ENCODE measurements around the gene FAM136A. TPM values are rescaled to one million over a fixed set of nuclear protein-coding genes. Genes with fewer than 3 reads are reported as not detected.

Gene FAM136A
- 100 to 1,000 TPM; 107 to 140 (median 117) TPM for total RNA-seq

DNA sequence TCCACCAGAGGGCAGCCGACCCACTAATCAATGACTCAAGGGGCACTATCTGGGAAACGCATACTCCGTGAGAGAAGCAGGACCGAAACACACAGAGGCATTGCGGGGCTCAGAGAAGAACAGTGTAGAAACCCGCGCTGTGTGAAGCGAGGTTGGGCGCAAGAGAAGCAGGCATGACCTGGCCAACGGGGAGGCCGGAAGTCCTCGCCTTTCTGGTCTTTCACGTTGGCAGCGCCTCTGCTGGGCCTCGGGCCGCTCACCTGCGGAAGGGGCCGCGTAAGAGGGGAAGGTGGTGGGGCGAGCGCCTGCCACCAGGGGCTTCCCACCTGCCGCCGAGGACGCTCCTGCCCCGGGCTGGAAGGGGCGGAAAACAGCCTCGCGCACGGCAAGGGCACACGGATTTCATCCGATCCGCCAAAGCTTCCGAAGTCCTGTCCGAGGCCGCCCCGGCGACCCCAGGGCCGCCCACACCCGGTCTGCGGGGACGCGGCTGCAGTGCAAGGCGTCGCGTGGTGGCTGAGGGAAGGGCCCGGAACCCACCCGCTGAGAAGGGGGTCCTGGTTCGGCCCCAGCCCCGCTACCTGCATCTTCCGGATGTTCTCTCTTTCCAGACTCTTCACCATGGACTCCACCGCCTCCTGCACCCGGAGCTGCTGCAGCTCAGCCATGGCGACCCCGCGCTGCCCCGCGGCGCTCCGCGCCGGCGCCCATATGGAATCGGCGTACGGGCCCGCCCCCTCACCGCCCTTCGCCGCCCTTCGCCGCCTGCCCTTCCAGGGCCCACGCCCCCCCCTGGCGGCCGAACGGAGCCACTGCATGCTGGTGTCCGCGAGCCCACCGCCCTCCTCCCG, at the start of gene FAM136A:
Gene FAM136A (minus strand): TSS at position 724 of the 851 bp plus-strand sequence. CDS start 56 bp downstream, at position 668.
- DNase-seq, result peak; percentile 87
- peak; percentile 90 to 91 for ATAC-seq
- Mint-ChIP-seq H3K4me1 (ENCODE audit: low read depth) (peaks cover 22% of the 10 kb centered on the region), H3K27me3 (ENCODE audit: low read depth) (no peaks in the 10 kb centered on the region), H3K4me3 (peak within 1 kb of the TSS; percentile 92), H3K36me3 (ENCODE audit: insufficient read depth) (peaks cover 26% of the 10 kb centered on the region), H3K9me3 (no peaks in the 10 kb centered on the region)

DNA sequence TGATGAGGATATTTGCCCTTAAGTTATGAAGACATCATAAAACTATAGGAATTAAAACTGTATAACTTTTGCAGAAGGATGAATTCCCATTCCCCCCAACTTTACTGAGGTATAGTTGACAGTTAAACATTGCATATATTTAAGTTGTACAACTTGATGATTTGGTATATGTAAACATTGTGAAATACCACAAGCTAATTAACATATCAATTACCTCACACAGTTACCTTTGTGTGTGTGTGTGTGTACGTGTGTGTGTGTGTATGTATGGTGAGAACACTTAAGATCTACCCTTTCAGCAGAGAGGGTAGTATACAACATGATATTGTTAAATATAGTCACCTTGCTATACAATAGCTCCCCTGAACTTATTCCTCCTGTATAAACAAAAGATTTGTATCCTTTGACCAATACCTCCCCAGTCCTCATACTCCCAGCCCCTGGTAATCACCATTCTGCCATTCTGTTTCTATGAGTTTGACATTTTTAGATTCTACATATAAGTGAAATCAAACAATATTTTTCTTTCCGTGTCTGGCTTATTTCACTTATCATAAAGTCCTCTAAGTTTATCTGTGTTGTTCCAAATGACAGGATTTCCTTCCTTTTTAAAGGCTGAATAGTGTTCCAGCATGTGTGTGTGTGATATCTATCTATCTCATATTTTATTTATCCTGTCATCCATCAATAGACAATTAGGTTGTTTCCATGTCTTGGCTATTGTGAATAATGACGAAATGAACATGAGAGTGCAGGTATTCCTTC, 48.2 kb upstream of the FAM136A start:
- no peaks in the 10 kb centered on the region for H3K4me1 Mint-ChIP-seq (ENCODE audit: low read depth)
- peaks cover 11% of the 10 kb centered on the region for H3K27me3 Mint-ChIP-seq (ENCODE audit: low read depth)
- H3K4me3 Mint-ChIP-seq, result no peak overlapping the region
- DNase-seq (no peak), ATAC-seq (no peak)
- H3K9me3 Mint-ChIP-seq, result no peaks in the 10 kb centered on the region
- no peaks in the 10 kb centered on the region for H3K36me3 Mint-ChIP-seq (ENCODE audit: insufficient read depth)

GRCh38 chr2:70347831-70348230, 46.0 kb upstream of the FAM136A start:
- H3K4me3 Mint-ChIP-seq, result no peak overlapping the region
- no peaks in the 10 kb centered on the region for H3K36me3 Mint-ChIP-seq (ENCODE audit: insufficient read depth)
- ATAC-seq, result no peak
- no peaks in the 10 kb centered on the region for H3K9me3 Mint-ChIP-seq
- no peak for DNase-seq
- no peaks in the 10 kb centered on the region for H3K4me1 Mint-ChIP-seq (ENCODE audit: low read depth)
- H3K27me3 Mint-ChIP-seq (ENCODE audit: low read depth), result peaks cover 12% of the 10 kb centered on the region

GRCh38 chr2:70344195-70344594, 42.3 kb upstream of the FAM136A start:
- Mint-ChIP-seq H3K27me3 (ENCODE audit: low read depth) (peaks cover 7% of the 10 kb centered on the region), H3K36me3 (ENCODE audit: insufficient read depth) (no peaks in the 10 kb centered on the region), H3K9me3 (no peaks in the 10 kb centered on the region), H3K4me1 (ENCODE audit: low read depth) (peaks cover 3% of the 10 kb centered on the region), H3K4me3 (no peak overlapping the region)
- DNase-seq (no peak), ATAC-seq (no peak)

- Mint-ChIP-seq H3K4me3 (no peak overlapping the region), H3K9me3 (no peaks in the 10 kb centered on the region), H3K4me1 (ENCODE audit: low read depth) (peaks cover 3% of the 10 kb centered on the region), H3K36me3 (ENCODE audit: insufficient read depth) (no peaks in the 10 kb centered on the region), H3K27me3 (ENCODE audit: low read depth) (peaks cover 7% of the 10 kb centered on the region)
- DNase-seq, result no peak
- ATAC-seq, result peak in 1 of 2 donors; percentile 14
These were observed 39.6 kb upstream of the FAM136A start for GRCh38 chr2:70341477-70341765.

GRCh38 chr2:70340761-70341476, 39.1 kb upstream of the FAM136A start:
- no peak overlapping the region for H3K4me3 Mint-ChIP-seq
- peaks cover 7% of the 10 kb centered on the region for H3K27me3 Mint-ChIP-seq (ENCODE audit: low read depth)
- H3K36me3 Mint-ChIP-seq (ENCODE audit: insufficient read depth), result no peaks in the 10 kb centered on the region
- ATAC-seq (peak; percentile 57 to 61), DNase-seq (peak; percentile 12)
- H3K4me1 Mint-ChIP-seq (ENCODE audit: low read depth), result peaks cover 3% of the 10 kb centered on the region
- H3K9me3 Mint-ChIP-seq, result no peaks in the 10 kb centered on the region

DNA sequence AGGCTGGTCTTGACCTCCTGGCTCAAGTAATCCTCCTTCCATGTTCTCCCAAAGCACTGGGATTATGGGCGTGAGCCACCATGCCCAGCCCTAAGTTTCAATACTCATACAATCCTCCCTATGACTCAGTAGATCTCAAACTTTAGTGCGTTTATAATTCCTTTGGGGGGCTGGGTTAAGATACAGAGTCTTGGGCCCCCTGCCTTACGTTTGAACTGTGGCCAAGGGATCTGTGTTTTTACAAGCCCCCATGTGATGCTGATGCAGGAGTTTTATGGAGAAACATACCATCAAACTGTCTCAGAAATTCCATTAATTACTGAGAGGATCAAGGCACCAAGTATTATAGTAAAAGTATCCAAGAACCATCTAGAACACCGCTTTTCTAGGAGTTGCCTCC, 38.2 kb upstream of the FAM136A start:
- no peak for ATAC-seq
- Mint-ChIP-seq H3K36me3 (ENCODE audit: insufficient read depth) (no peaks in the 10 kb centered on the region), H3K9me3 (no peaks in the 10 kb centered on the region)

DNA sequence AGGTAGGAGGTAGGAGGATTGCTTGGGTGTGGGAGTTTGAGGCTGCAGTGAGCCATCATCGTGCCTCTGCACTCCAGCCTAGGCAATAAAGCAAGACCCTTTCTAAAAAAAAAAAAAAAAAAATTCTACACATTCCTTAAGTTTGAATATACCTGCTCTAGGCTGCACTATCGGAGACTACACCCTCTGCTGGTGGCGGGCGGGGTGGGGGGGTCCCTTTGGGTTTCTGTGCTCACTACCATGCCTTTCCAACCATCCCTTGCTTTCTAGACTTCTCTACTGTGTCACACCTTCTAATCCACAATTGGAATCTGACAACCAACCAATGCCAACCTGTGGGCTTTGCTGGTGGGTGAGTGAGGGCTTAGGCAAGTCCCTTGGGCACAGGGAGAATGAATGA, 34.7 kb upstream of the FAM136A start:
- Mint-ChIP-seq H3K4me1 (ENCODE audit: low read depth) (peaks cover 3% of the 10 kb centered on the region), H3K27me3 (ENCODE audit: low read depth) (peaks cover 2% of the 10 kb centered on the region), H3K4me3 (no peak overlapping the region), H3K9me3 (no peaks in the 10 kb centered on the region), H3K36me3 (ENCODE audit: insufficient read depth) (no peaks in the 10 kb centered on the region)
- no peak for DNase-seq
- no peak for ATAC-seq

More for the DNA sequence above, 38.2 kb upstream of the FAM136A start:
- DNase-seq, result no peak
- Mint-ChIP-seq H3K4me3 (no peak overlapping the region), H3K27me3 (ENCODE audit: low read depth) (peaks cover 7% of the 10 kb centered on the region), H3K4me1 (ENCODE audit: low read depth) (peaks cover 3% of the 10 kb centered on the region)

- H3K4me3 Mint-ChIP-seq, result no peak overlapping the region
These were observed 29.1 kb upstream of the FAM136A start for GRCh38 chr2:70331012-70331411.

GRCh38 chr2:70330476-70330875, 28.6 kb upstream of the FAM136A start:
- no peak for ATAC-seq
- Mint-ChIP-seq H3K4me1 (ENCODE audit: low read depth) (no peaks in the 10 kb centered on the region), H3K36me3 (ENCODE audit: insufficient read depth) (no peaks in the 10 kb centered on the region)

More at GRCh38 chr2:70331012-70331411, 29.1 kb upstream of the FAM136A start:
- H3K36me3 Mint-ChIP-seq (ENCODE audit: insufficient read depth), result no peaks in the 10 kb centered on the region
- ATAC-seq, result no peak
- H3K9me3 Mint-ChIP-seq, result no peaks in the 10 kb centered on the region
- no peak for DNase-seq
- H3K4me1 Mint-ChIP-seq (ENCODE audit: low read depth), result no peaks in the 10 kb centered on the region
- H3K27me3 Mint-ChIP-seq (ENCODE audit: low read depth), result no peaks in the 10 kb centered on the region

DNA sequence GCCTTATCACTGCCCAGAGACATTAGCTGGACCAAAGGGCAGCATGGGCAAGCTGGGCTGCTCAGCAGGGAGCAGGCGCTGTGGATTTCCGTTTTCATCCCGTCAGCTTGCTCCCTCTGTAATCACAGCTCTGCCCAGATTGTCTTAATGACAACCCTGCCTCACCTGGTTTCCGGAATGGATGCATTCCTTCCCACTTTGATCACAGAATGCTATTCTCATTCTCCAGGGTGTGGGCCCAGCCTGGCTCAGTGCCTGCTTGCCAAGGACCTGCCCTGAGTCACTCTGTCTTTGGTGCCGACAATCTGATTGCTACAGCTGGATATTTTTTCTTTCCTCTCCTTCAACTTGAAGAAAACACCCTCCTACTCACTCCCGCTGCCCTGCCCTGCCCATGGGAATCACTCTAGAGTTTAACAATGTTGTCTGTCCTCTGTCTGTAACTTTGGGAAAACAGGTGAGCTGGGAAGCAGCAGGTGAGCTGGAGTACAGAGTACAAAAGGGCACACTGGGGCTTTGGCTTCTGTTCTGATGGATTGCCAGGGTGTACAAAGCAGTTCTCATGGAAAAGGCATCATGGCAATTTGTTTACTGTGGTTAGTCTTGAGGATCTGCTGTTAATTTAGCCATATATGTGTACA, 27.2 kb upstream of the FAM136A start:
- no peak for ATAC-seq
- no peak overlapping the region for H3K4me3 Mint-ChIP-seq

More at GRCh38 chr2:70330476-70330875, 28.6 kb upstream of the FAM136A start:
- no peak overlapping the region for H3K4me3 Mint-ChIP-seq
- no peak for DNase-seq
- no peaks in the 10 kb centered on the region for H3K9me3 Mint-ChIP-seq
- peaks cover 2% of the 10 kb centered on the region for H3K27me3 Mint-ChIP-seq (ENCODE audit: low read depth)

GRCh38 chr2:70325875-70326274, 24.0 kb upstream of the FAM136A start:
- no peak overlapping the region for H3K4me3 Mint-ChIP-seq
- no peak for DNase-seq
- no peaks in the 10 kb centered on the region for H3K9me3 Mint-ChIP-seq
- H3K4me1 Mint-ChIP-seq (ENCODE audit: low read depth), result peaks cover 2% of the 10 kb centered on the region
- no peaks in the 10 kb centered on the region for H3K36me3 Mint-ChIP-seq (ENCODE audit: insufficient read depth)
- no peak for ATAC-seq
- peaks cover 9% of the 10 kb centered on the region for H3K27me3 Mint-ChIP-seq (ENCODE audit: low read depth)

More for the DNA sequence above, 27.2 kb upstream of the FAM136A start:
- Mint-ChIP-seq H3K27me3 (ENCODE audit: low read depth) (peaks cover 2% of the 10 kb centered on the region), H3K9me3 (no peaks in the 10 kb centered on the region), H3K4me1 (ENCODE audit: low read depth) (no peaks in the 10 kb centered on the region), H3K36me3 (ENCODE audit: insufficient read depth) (no peaks in the 10 kb centered on the region)
- no peak for DNase-seq

DNA sequence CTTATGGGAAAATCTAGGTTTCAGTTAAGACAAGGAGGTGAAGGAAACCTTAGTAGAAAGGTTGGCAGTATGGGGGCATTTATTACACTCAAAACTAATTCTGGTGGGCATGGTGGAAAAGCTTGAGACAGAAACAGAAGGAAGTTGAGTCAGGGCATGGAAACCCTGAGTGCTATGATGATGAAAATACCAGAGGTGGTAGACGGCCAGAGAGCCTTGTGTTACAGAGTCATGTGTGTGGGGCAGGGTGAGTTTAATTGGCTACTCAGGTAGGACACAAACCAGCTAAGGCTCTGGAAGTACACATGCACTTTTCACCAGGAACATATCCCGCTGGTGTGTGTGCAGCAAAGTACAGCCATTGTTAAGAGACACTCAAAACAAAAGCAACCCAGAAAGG, 20.7 kb upstream of the FAM136A start:
- peaks cover 15% of the 10 kb centered on the region for H3K27me3 Mint-ChIP-seq (ENCODE audit: low read depth)
- H3K4me3 Mint-ChIP-seq, result no peak overlapping the region
- ATAC-seq, result no peak
- DNase-seq, result no peak
- H3K36me3 Mint-ChIP-seq (ENCODE audit: insufficient read depth), result no peaks in the 10 kb centered on the region
- H3K4me1 Mint-ChIP-seq (ENCODE audit: low read depth), result peaks cover 2% of the 10 kb centered on the region
- no peaks in the 10 kb centered on the region for H3K9me3 Mint-ChIP-seq

- H3K4me3 Mint-ChIP-seq, result no peak overlapping the region
- no peaks in the 10 kb centered on the region for H3K9me3 Mint-ChIP-seq
- H3K4me1 Mint-ChIP-seq (ENCODE audit: low read depth), result peaks cover 2% of the 10 kb centered on the region
- peaks cover 15% of the 10 kb centered on the region for H3K27me3 Mint-ChIP-seq (ENCODE audit: low read depth)
- DNase-seq, result no peak
- ATAC-seq, result no peak
- H3K36me3 Mint-ChIP-seq (ENCODE audit: insufficient read depth), result no peaks in the 10 kb centered on the region
These were observed 19.5 kb upstream of the FAM136A start for GRCh38 chr2:70321370-70321769.
